Uterus (tissue), 2 donors: ENCODE results near the gene TOX2.

ENCODE experiments used
- POLR2A ChIP-seq, 2 donors: fragments of 450-650 bp; IDR thresholded peaks; one replicate each; pipeline ENCODE4 v1.6.1; 2016; ENCODE audit warnings: antibody characterized with exemption in 2 of 2, mild to moderate bottlenecking in 1 of 2, moderate library complexity in 1 of 2
- TF ChIP-seq, protein P1 (sequence below), 4 experiments: fragments of 200-600 bp in 2 of 4; fragments of 450-650 bp in 2 of 4; sonication (generic) in 2 of 4; IDR thresholded peaks; one replicate each; pipeline ENCODE4 v1.5.1; 2016 to 2019; ENCODE audit warnings: antibody characterized with exemption in 4 of 4, mild to moderate bottlenecking in 2 of 4, moderate library complexity in 1 of 4

DNA sequence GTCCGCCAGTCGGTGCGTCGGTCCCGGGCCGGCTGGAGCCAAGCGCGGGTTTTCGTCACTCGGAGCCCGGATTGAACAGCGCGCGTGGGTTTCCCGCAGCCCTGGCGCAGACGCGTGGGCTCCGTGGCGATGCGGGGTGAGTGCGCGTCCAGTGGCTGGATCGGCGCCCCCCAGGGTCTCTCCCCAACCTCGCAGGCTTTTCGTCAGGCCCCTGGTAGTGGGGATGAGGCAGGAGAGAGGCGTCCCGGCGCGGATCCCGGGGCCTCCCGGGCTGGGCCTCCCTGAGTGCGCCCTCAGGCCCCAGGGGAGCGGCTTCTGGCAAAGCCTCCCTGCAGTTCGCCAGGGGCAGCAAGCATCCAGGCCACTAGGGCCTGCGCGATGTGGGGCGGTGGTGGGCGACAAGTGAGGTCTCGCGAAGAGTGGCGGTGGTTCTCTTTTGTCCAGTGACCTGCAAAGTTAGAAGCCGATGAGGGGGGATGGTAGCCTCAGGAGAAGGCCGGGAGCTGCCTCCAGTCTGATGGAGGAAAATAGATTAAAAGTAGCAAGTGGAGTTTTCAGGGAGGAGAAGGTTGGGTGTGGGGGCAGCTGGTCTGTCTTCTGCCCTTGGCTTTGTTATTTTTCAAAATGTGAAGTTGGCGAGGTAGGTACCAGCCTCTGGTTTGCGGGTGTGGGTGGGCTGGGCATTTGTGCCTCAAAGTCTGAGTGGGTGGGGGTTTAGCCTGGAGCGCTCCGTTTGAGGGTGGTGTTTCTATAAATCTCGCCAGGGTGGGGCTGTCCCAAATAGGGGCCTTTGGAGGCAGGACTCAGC lies 1.6 kb downstream of the TOX2 start:
- TF ChIP-seq, protein P1, sequence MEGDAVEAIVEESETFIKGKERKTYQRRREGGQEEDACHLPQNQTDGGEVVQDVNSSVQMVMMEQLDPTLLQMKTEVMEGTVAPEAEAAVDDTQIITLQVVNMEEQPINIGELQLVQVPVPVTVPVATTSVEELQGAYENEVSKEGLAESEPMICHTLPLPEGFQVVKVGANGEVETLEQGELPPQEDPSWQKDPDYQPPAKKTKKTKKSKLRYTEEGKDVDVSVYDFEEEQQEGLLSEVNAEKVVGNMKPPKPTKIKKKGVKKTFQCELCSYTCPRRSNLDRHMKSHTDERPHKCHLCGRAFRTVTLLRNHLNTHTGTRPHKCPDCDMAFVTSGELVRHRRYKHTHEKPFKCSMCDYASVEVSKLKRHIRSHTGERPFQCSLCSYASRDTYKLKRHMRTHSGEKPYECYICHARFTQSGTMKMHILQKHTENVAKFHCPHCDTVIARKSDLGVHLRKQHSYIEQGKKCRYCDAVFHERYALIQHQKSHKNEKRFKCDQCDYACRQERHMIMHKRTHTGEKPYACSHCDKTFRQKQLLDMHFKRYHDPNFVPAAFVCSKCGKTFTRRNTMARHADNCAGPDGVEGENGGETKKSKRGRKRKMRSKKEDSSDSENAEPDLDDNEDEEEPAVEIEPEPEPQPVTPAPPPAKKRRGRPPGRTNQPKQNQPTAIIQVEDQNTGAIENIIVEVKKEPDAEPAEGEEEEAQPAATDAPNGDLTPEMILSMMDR (IDR thresholded peaks at IDR 0.05): no peak
- TF ChIP-seq POLR2A (IDR thresholded peaks at IDR 0.05): no peak
